HepG2 (cell line): Measurements from ENCODE around the gene VSIG10L. TPM values are rescaled to one million over a fixed set of nuclear protein-coding genes. Genes with fewer than 3 reads are reported as not detected.

Experiments
- DMAP1 ChIP-seq: IDR thresholded peaks from 2 replicates; pipeline ENCODE4 v1.6.1; 2016
- HMGXB4 ChIP-seq, 2 experiments: sonication (generic) in 1 of 2; formaldehyde crosslinking in 1 of 2; IDR thresholded peaks; 2 replicates each; pipeline versions ENCODE4 v1.4.0 to v1.6.1; 2018 to 2020; ENCODE audit warnings: missing genetic modification reagents in 2 of 2, borderline replicate concordance in 1 of 2, low read depth in 1 of 2, mild to moderate bottlenecking in 1 of 2, missing biosample characterization in 1 of 2
- HOXA3 ChIP-seq: sonication (generic); formaldehyde crosslinking; IDR thresholded peaks from 2 replicates; pipeline ENCODE4 v1.5.0; 2020; ENCODE audit warnings: missing genetic modification reagents
- KDM2A ChIP-seq: sonication (generic); formaldehyde crosslinking; IDR thresholded peaks from 2 replicates; pipeline ENCODE4 v1.4.0; 2020; ENCODE audit warnings: low read depth, missing genetic modification reagents, borderline replicate concordance
- PAXIP1 ChIP-seq: sonication (generic); formaldehyde crosslinking; conservative IDR thresholded peaks from 2 replicates; pipeline ENCODE4 v1.4.0; 2020; ENCODE audit warnings: mild to moderate bottlenecking, missing genetic modification reagents, moderate library complexity
- PHF8 ChIP-seq: sonication (generic); formaldehyde crosslinking; IDR thresholded peaks from 2 replicates; pipeline ENCODE4 v1.5.0; 2020; ENCODE audit warnings: missing genetic modification reagents
- PITX1 ChIP-seq: sonication (generic); formaldehyde crosslinking; IDR thresholded peaks from 2 replicates; pipeline ENCODE4 v1.5.1; 2020; ENCODE audit warnings: mild to moderate bottlenecking, missing genetic modification reagents
- PLSCR1 ChIP-seq: sonication (generic); formaldehyde crosslinking; IDR thresholded peaks from 2 replicates; pipeline ENCODE4 v1.5.0; 2020; ENCODE audit warnings: missing genetic modification reagents, mild to moderate bottlenecking, borderline replicate concordance
- RELA ChIP-seq: sonication (generic); formaldehyde crosslinking; IDR thresholded peaks from 2 replicates; pipeline ENCODE4 v1.4.0; 2020; ENCODE audit warnings: missing genetic modification reagents
- UBTF ChIP-seq: sonication (generic); formaldehyde crosslinking; IDR thresholded peaks from 2 replicates; pipeline ENCODE4 v1.4.0; 2020; ENCODE audit warnings: mild to moderate bottlenecking, missing genetic modification reagents
- XRCC5 ChIP-seq: fragments of 200-400 bp; formaldehyde crosslinking; optimal IDR thresholded peaks from 2 replicates; pipeline ENCODE3; 2017; ENCODE audit warnings: mild to moderate bottlenecking, low read length
- YY1 ChIP-seq: IDR thresholded peaks from 2 replicates; pipeline ENCODE4 v1.6.1; 2011; ENCODE audit warnings: low read length, low read depth, moderate library complexity, mild to moderate bottlenecking; ENCODE audit not compliant: insufficient read depth, insufficient replicate concordance
- ZNF331 ChIP-seq: sonication (generic); formaldehyde crosslinking; IDR thresholded peaks from 2 replicates; pipeline ENCODE4 v1.4.0; 2020; ENCODE audit warnings: missing genetic modification reagents
- polyA plus RNA-seq, 8 experiments: library from polyadenylated mRNA; depleted of rRNA in 3 of 8; stranded (reverse) in 7 of 8; unstranded in 1 of 8; fragments of >200 nt; fragmentation: Illumina TruSeq in 4 of 8; extraction: Trizol in 4 of 8; gene quantifications; 2 replicates each; pipeline versions ENCODE4 v1.2.1 to v1.2.3, GENCODE V29; 2011 to 2016; ENCODE audit warnings: low read depth in 4 of 8, missing spikeins in 1 of 8, mixed read lengths in 1 of 8; ENCODE audit not compliant: insufficient read depth in 1 of 8
- total RNA-seq, 5 experiments: library from RNA; depleted of rRNA; stranded (reverse); fragments of >200 nt; fragmentation: Illumina TruSeq; extraction: Trizol; gene quantifications; 2 replicates each; pipeline ENCODE4 v1.2.3, GENCODE V29; 2016; ENCODE audit warnings: low read depth in 1 of 5
- TF ChIP-seq, protein P1 (sequence below): IDR thresholded peaks from 2 replicates; pipeline ENCODE4 v1.6.1; 2018; ENCODE audit warnings: missing genetic modification reagents, mild to moderate bottlenecking, missing compliant biosample characterization
- TF ChIP-seq, protein P2 (sequence below): IDR thresholded peaks from 2 replicates; pipeline ENCODE4 v1.6.1; 2016; ENCODE audit warnings: low read depth
- TF ChIP-seq, protein P3 (sequence below): sonication (generic); formaldehyde crosslinking; IDR thresholded peaks from 2 replicates; pipeline ENCODE4 v1.5.1; 2020; ENCODE audit warnings: mild to moderate bottlenecking, missing genetic modification reagents, borderline replicate concordance

VSIG10L gene
- total and polyA plus RNA-seq, 2 of the 13 experiments (the other 11 are each of a cell fraction or from before 2014, with no cell fraction given): 2.7 to 8.5 TPM

DNA sequence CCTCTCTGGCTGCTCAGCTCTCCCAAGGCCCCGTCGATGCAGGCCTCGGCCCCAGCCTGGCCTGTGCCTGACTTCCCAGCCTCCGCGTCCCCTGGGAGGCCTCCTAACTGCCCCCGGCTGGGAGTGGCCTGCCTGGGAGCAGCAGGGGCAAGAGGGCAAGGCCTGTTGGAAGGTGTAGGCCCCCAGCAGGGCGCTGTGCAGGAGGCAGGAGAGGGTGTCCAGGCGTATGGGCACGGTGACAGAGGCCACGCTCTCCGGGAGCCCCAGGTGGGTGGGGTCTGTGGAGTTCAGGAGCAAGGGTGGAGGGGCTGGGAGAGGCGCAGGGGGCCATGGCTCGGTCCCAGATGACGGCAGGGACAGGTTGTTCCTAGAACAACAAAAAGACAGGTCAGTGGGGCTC is 47.2 kb upstream of the VSIG10L start (continued):
- TF ChIP-seq PAXIP1 (CRISPR knock-in tag) (peak; percentile 54; the same call in 1 of the 2 replicates), PHF8 (peak; percentile 86), RELA (CRISPR knock-in tag) (no peak), YY1 (peak; percentile 12), ZNF331 (0 out of 2 replicates have a peak, but pooled peaks have one; percentile 43), PLSCR1 (no peak), HMGXB4 (CRISPR knock-in tag; IDR thresholded peaks at IDR 0.05; ENCODE audit: borderline replicate concordance in 1 of 2, low read depth in 1 of 2) (peak; percentile 9 to 29; a peak in 1 of 4 replicates), HOXA3 (CRISPR knock-in tag) (peak; percentile 55), XRCC5 (peak; percentile 18), KDM2A (CRISPR knock-in tag) (peak; percentile 55; the same call in 1 of the 2 replicates), DMAP1 (CRISPR knock-in tag) (peak; percentile 50; the same call in 1 of the 2 replicates), UBTF (CRISPR knock-in tag) (peak; percentile 94), PITX1 (CRISPR knock-in tag) (0 out of 2 replicates have a peak, but pooled peaks have one; percentile 33)
- TF ChIP-seq, protein P1, sequence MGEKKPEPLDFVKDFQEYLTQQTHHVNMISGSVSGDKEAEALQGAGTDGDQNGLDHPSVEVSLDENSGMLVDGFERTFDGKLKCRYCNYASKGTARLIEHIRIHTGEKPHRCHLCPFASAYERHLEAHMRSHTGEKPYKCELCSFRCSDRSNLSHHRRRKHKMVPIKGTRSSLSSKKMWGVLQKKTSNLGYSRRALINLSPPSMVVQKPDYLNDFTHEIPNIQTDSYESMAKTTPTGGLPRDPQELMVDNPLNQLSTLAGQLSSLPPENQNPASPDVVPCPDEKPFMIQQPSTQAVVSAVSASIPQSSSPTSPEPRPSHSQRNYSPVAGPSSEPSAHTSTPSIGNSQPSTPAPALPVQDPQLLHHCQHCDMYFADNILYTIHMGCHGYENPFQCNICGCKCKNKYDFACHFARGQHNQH (CRISPR knock-in tag): 0 out of 2 replicates have a peak, but pooled peaks have one; percentile 49
- TF ChIP-seq, protein P2, sequence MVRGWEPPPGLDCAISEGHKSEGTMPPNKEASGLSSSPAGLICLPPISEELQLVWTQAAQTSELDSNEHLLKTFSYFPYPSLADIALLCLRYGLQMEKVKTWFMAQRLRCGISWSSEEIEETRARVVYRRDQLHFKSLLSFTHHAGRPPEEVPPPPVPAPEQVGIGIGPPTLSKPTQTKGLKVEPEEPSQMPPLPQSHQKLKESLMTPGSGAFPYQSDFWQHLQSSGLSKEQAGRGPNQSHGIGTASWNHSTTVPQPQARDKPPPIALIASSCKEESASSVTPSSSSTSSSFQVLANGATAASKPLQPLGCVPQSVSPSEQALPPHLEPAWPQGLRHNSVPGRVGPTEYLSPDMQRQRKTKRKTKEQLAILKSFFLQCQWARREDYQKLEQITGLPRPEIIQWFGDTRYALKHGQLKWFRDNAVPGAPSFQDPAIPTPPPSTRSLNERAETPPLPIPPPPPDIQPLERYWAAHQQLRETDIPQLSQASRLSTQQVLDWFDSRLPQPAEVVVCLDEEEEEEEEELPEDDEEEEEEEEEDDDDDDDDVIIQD (CRISPR knock-in tag): no peak
- TF ChIP-seq, protein P3, sequence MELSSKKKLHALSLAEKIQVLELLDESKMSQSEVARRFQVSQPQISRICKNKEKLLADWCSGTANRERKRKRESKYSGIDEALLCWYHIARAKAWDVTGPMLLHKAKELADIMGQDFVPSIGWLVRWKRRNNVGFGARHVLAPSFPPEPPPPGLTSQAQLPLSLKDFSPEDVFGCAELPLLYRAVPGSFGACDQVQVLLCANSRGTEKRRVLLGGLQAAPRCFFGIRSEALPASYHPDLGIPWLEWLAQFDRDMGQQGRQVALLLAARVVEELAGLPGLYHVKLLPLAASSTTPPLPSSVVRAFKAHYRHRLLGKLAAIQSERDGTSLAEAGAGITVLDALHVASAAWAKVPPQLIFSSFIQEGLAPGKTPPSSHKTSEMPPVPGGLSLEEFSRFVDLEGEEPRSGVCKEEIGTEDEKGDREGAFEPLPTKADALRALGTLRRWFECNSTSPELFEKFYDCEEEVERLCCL (CRISPR knock-in tag): no peak
